Lower leg skin (tissue), 4 donors: ENCODE measurements around the gene EIF5. TPM values are rescaled to one million over a fixed set of nuclear protein-coding genes. Genes with fewer than 3 reads are reported as not detected.
A peak's percentile ranks its signal among the peaks of the same experiment; 100 is the strongest.

Source experiments
- DNase-seq, 2 donors: peaks; one replicate each; pipeline ENCODE4 v3.0.0-alpha.2; 2019; ENCODE audit warnings: low spot score in 2 of 2
- H3K4me3 ChIP-seq: fragments of 200-600 bp; sonication (generic); 2 replicates; pipeline ENCODE4 v1.5.1; 2017; ENCODE audit warnings: mild to moderate bottlenecking, low read depth; ENCODE audit not compliant: poor library complexity, severe bottlenecking
- CTCF ChIP-seq, 3 donors: fragments of 450-650 bp; IDR thresholded peaks; one replicate each; pipeline ENCODE4 v1.5.1; 2016; ENCODE audit warnings: antibody characterized with exemption in 3 of 3, mild to moderate bottlenecking in 3 of 3, moderate library complexity in 2 of 3
- POLR2A ChIP-seq, 2 donors: fragments of 450-650 bp; IDR thresholded peaks; one replicate each; pipeline ENCODE4 v1.6.1; 2016 to 2017; ENCODE audit warnings: antibody characterized with exemption in 2 of 2, mild to moderate bottlenecking in 1 of 2, moderate library complexity in 1 of 2
- WGBS, 2 donors: methylation state at CpG; one replicate each; pipeline ENCODE4 v1.1.5; 2018; 5-methylcytosine and 5-hydroxymethylcytosine counted together
- intact Hi-C: fragments of 100-400 bp; cut with DNase I; formaldehyde crosslinking; loops from one replicate; pipeline ENCODE4 v1.15.0; 2023; ENCODE audit warnings: low total_unique reads
- total RNA-seq, 4 donors: library from RNA; depleted of rRNA; stranded (reverse); fragments of >200 nt; gene quantifications; one replicate each; pipeline ENCODE4 v1.1.0, GENCODE V29; 2016

The EIF5 gene
- total RNA-seq, 4 donors from 2014 or later, result 125 to 168 (median 131) TPM

GRCh38 chr14:103382376-103382775, 48.3 kb downstream of the EIF5 start:
- WGBS, 2 donors, result 52 to 58% methylated on average over 4 of the region's 4 CpGs
- TF ChIP-seq POLR2A (IDR thresholded peaks at IDR 0.05) (no peak), CTCF (IDR thresholded peaks at IDR 0.05) (no peak)
- intact Hi-C loops, result no loop called here
- H3K4me3 ChIP-seq, result no peak overlapping the region
- DNase-seq, result no peak

- intact Hi-C loops, result loop anchor here (5.0 kb wide), 1 partner anchor 47 kb away; no protein-coding TSS in a partner anchor
- no peak for DNase-seq
- H3K4me3 ChIP-seq, result peak overlapping the region; percentile 96
- no peak for TF ChIP-seq CTCF (IDR thresholded peaks at IDR 0.05)
- no peak for TF ChIP-seq POLR2A (IDR thresholded peaks at IDR 0.05)
- 8 to 10% methylated on average over 23 to 29 of the region's 31 CpGs for WGBS, 2 donors
Observed at GRCh38 chr14:103384450-103385151, 50.6 kb downstream of the EIF5 start.

DNA sequence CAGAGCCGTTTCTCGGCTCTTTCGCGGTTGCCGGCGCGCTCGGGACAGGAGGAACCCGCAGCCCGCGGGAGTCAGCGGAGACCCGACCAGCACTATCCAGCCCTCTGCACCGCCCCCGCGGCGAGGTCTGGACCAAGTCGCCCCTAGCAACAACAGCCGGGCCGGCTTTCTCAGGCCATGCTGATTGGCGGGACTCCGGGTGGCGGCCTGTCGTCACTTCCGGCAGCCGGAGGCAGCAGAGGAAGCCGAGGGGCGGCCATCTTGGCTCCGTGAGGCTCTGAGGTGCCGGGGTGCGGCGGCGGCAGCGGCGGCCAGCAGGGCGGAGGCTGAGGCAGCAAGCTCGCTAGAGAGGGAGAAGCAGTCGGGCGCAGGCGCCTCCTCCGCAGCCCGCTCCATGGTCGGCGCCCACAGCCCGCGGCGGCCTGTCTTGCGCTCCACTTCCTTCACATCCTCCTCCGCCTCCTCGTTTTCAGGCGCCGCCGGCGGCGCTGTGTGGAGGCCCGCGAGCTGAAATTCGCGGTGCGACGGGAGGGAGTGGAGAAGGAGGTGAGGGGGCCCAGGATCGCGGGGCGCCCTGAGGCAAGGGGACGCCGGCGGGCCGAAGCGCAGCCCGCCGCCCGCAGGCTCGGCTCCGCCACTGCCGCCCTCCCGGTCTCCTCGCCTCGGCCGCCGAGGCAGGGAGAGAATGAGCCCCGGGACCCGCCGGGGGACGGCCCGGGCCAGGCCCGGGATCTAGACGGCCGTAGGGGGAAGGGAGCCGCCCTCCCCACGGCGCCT, 51.3 kb downstream of the EIF5 start, which contains the start of gene MARK3:
MARK3 (plus strand) TSS at position 264 of the 777 bp plus-strand sequence. CDS start 615 bp downstream, outside the sequence.
- intact Hi-C loops, result loop anchor here (5.0 kb wide), 1 partner anchor 48 kb away; no protein-coding TSS in a partner anchor
- WGBS, 2 donors, result 0 to 1% methylated on average over 28 to 52 of the region's 91 CpGs
- peak; percentile 97 to 99 for DNase-seq
- TF ChIP-seq CTCF (IDR thresholded peaks at IDR 0.05) (no peak), POLR2A (IDR thresholded peaks at IDR 0.05) (peak in 1 of 2 donors; percentile 61)
- H3K4me3 ChIP-seq, result peak within 1 kb of the TSS; percentile 96

DNA sequence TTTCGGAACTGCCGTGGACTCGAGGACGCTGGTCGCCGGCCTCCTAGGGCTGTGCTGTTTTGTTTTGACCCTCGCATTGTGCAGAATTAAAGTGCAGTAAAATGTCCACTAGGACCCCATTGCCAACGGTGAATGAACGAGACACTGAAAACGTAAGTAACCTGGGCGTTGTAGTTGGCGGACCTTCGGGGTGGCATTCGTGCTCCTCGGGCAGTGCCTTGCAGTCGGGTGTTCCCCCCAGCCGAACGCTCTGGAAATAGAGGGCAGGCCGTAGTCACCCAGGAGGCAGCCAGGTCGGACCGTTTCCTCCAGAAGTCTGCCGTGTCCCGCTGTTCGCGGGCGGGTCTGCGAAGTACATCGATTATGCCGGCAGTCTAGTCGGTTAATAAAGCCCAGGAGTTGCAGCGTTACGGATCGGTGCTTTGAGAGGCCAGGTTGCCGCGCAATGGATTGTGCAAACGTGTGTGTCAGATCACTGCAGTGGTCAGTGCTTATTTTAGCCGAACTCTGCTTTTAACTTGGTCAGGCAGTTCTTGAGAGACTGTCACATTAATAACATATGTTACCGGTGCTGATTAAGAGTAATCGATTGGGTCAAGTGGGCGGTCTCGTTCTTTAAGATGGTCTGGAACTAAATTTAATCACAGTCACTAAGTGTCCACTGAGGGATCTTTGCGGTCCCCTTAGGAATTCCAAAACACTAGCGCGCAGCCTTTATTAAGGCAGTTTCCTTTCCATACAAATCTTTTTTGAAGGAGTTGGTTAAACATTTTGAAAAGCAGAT, 52.1 kb downstream of the EIF5 start:
- WGBS, 2 donors, result 0% methylated on average over 38 to 43 of the region's 44 CpGs
- H3K4me3 ChIP-seq, result peak overlapping the region; percentile 96
- intact Hi-C loops, result loop anchor here (5.0 kb wide), 1 partner anchor 49 kb away; no protein-coding TSS in a partner anchor
- DNase-seq, result peak in 1 of 2 donors; percentile 89
- TF ChIP-seq POLR2A (IDR thresholded peaks at IDR 0.05), result no peak
- TF ChIP-seq CTCF (IDR thresholded peaks at IDR 0.05), result no peak

GRCh38 chr14:103386713-103387329, 52.8 kb downstream of the EIF5 start:
- intact Hi-C loops, result loop anchor here (5.0 kb wide), 1 partner anchor 50 kb away; no protein-coding TSS in a partner anchor
- peak overlapping the region; percentile 96 for H3K4me3 ChIP-seq
- no peak for DNase-seq
- TF ChIP-seq CTCF (IDR thresholded peaks at IDR 0.05) (no peak), POLR2A (IDR thresholded peaks at IDR 0.05) (no peak)
- WGBS, 2 donors, result 4 to 7% methylated on average over 9 of the region's 9 CpGs
